Large intestine (tissue), 3 donors: Measurements from ENCODE around the gene MLLT1. TPM values are rescaled to one million over a fixed set of nuclear protein-coding genes. Genes with fewer than 3 reads are reported as not detected.

Experiments used
- DNase-seq, 2 donors: peaks; one replicate each; pipeline versions ENCODE4 v3.0.0 to v3.0.0-alpha.2; 2013
- H3K27ac ChIP-seq: one replicate; pipeline ENCODE4 v1.5.1; 2013; ENCODE audit warnings: low read length
- H3K27me3 ChIP-seq: 2 replicates; pipeline ENCODE4 v1.6.1; 2013; ENCODE audit warnings: low read length; ENCODE audit not compliant: control insufficient read depth, insufficient read depth
- H3K36me3 ChIP-seq: 2 replicates; pipeline ENCODE4 v1.6.1; 2013; ENCODE audit warnings: low read length; ENCODE audit not compliant: control insufficient read depth, insufficient read depth
- H3K4me1 ChIP-seq: one replicate; pipeline ENCODE4 v1.6.1; 2013; ENCODE audit warnings: low read length; ENCODE audit not compliant: control insufficient read depth, insufficient read depth
- H3K4me3 ChIP-seq: one replicate; pipeline ENCODE4 v1.5.1; 2013; ENCODE audit warnings: low read length
- H3K9me3 ChIP-seq: one replicate; pipeline ENCODE4 v1.6.1; 2013; ENCODE audit warnings: mild to moderate bottlenecking, low read depth, low read length, moderate library complexity; ENCODE audit not compliant: control insufficient read depth
- WGBS: methylation state at CpG from one replicate; pipeline ENCODE4 v1.1.5; 2013; ENCODE audit warnings: low lambda C conversion rate; ENCODE audit not compliant: insufficient coverage; 5-methylcytosine and 5-hydroxymethylcytosine counted together
- polyA plus RNA-seq: library from polyadenylated mRNA; unstranded; fragments of 120-200 nt; gene quantifications from one replicate; pipeline ENCODE4 v1.2.1, GENCODE V29; 2013

Gene MLLT1
- polyA plus RNA-seq, 1 donor = 44.3 TPM

GRCh38 chr19:6259312-6259861 is 20.4 kb downstream of the MLLT1 start:
- WGBS = no CpG with 5 or more reads among the region's 12 CpGs
- no peak for DNase-seq
- Histone ChIP-seq H3K27ac (no peak overlapping the region), H3K36me3 (peaks cover 62% of the 10 kb centered on the region), H3K27me3 (no peaks in the 10 kb centered on the region), H3K9me3 (no peaks in the 10 kb centered on the region), H3K4me3 (no peak overlapping the region), H3K4me1 (no peaks in the 10 kb centered on the region)

GRCh38 chr19:6258812-6259311 is 20.9 kb downstream of the MLLT1 start:
- H3K4me3 ChIP-seq = no peak overlapping the region
- DNase-seq = no peak
- H3K27ac ChIP-seq = no peak overlapping the region
- H3K27me3 ChIP-seq = no peaks in the 10 kb centered on the region
- peaks cover 66% of the 10 kb centered on the region for H3K36me3 ChIP-seq
- no peaks in the 10 kb centered on the region for H3K4me1 ChIP-seq
- no CpG with 5 or more reads among the region's 15 CpGs for whole genome bisulfite sequencing
- H3K9me3 ChIP-seq = no peaks in the 10 kb centered on the region

- no peaks in the 10 kb centered on the region for H3K27me3 ChIP-seq
- no peaks in the 10 kb centered on the region for H3K4me1 ChIP-seq
- H3K4me3 ChIP-seq = no peak overlapping the region
- no peak overlapping the region for H3K27ac ChIP-seq
- H3K9me3 ChIP-seq = no peaks in the 10 kb centered on the region
- no CpG with 5 or more reads among the region's 14 CpGs for WGBS
- peaks cover 30% of the 10 kb centered on the region for H3K36me3 ChIP-seq
- DNase-seq = no peak
Observed at GRCh38 chr19:6253954-6254733, 25.6 kb downstream of the MLLT1 start.

- H3K9me3 ChIP-seq = peaks cover 2% of the 10 kb centered on the region
- H3K4me3 ChIP-seq = no peak overlapping the region
- no peaks in the 10 kb centered on the region for H3K4me1 ChIP-seq
- DNase-seq = no peak
- peaks cover 17% of the 10 kb centered on the region for H3K36me3 ChIP-seq
- no peaks in the 10 kb centered on the region for H3K27me3 ChIP-seq
- WGBS = no CpG with 5 or more reads among the region's 9 CpGs
- no peak overlapping the region for H3K27ac ChIP-seq
Observed at GRCh38 chr19:6252066-6252465, 27.7 kb downstream of the MLLT1 start.

- Histone ChIP-seq H3K4me1 (no peaks in the 10 kb centered on the region), H3K27ac (no peak overlapping the region)
- 100% methylated on average over 4 of the region's 13 CpGs for whole genome bisulfite sequencing
Observed at GRCh38 chr19:6250909-6251308, 28.9 kb downstream of the MLLT1 start.

GRCh38 chr19:6250024-6250615 is 29.7 kb downstream of the MLLT1 start:
- Histone ChIP-seq H3K4me1 (no peaks in the 10 kb centered on the region), H3K36me3 (peaks cover 20% of the 10 kb centered on the region), H3K4me3 (no peak overlapping the region), H3K9me3 (peaks cover 16% of the 10 kb centered on the region), H3K27me3 (no peaks in the 10 kb centered on the region), H3K27ac (no peak overlapping the region)
- no peak for DNase-seq
- no CpG with 5 or more reads among the region's 4 CpGs for WGBS

More at GRCh38 chr19:6250909-6251308, 28.9 kb downstream of the MLLT1 start:
- Histone ChIP-seq H3K27me3 (no peaks in the 10 kb centered on the region), H3K9me3 (peaks cover 13% of the 10 kb centered on the region), H3K4me3 (no peak overlapping the region), H3K36me3 (peaks cover 20% of the 10 kb centered on the region)
- no peak for DNase-seq

- Histone ChIP-seq H3K27ac (no peak overlapping the region), H3K9me3 (peaks cover 16% of the 10 kb centered on the region), H3K4me3 (no peak overlapping the region), H3K27me3 (no peaks in the 10 kb centered on the region), H3K36me3 (peaks cover 18% of the 10 kb centered on the region), H3K4me1 (no peaks in the 10 kb centered on the region)
- no peak for DNase-seq
- no CpG with 5 or more reads among the region's 9 CpGs for WGBS
Observed at GRCh38 chr19:6249296-6249695, 30.5 kb downstream of the MLLT1 start.

GRCh38 chr19:6248844-6249243 is 30.9 kb downstream of the MLLT1 start:
- H3K36me3 ChIP-seq = peaks cover 14% of the 10 kb centered on the region
- H3K27ac ChIP-seq = no peak overlapping the region
- H3K4me3 ChIP-seq = no peak overlapping the region
- H3K4me1 ChIP-seq = no peaks in the 10 kb centered on the region
- no peak for DNase-seq
- WGBS = 85% methylated on average over 3 of the region's 6 CpGs
- H3K9me3 ChIP-seq = peaks cover 16% of the 10 kb centered on the region
- no peaks in the 10 kb centered on the region for H3K27me3 ChIP-seq

- no CpG with 5 or more reads among the region's 3 CpGs for WGBS
- no peak for DNase-seq
- H3K27ac ChIP-seq = no peak overlapping the region
Observed at GRCh38 chr19:6248341-6248740, 31.4 kb downstream of the MLLT1 start.

GRCh38 chr19:6247007-6247288 is 32.8 kb downstream of the MLLT1 start:
- WGBS = 100% methylated on average over 2 of the region's 7 CpGs
- no peak for DNase-seq
- Histone ChIP-seq H3K27me3 (no peaks in the 10 kb centered on the region), H3K27ac (no peak overlapping the region), H3K4me3 (no peak overlapping the region), H3K4me1 (peaks cover 3% of the 10 kb centered on the region), H3K9me3 (peaks cover 16% of the 10 kb centered on the region), H3K36me3 (peaks cover 14% of the 10 kb centered on the region)

More at GRCh38 chr19:6248341-6248740, 31.4 kb downstream of the MLLT1 start:
- H3K4me3 ChIP-seq = no peak overlapping the region
- peaks cover 16% of the 10 kb centered on the region for H3K9me3 ChIP-seq
- peaks cover 2% of the 10 kb centered on the region for H3K4me1 ChIP-seq
- H3K36me3 ChIP-seq = peaks cover 14% of the 10 kb centered on the region
- no peaks in the 10 kb centered on the region for H3K27me3 ChIP-seq
